HepG2 (cell line): ENCODE data around the gene THOC7. TPM values are rescaled to one million over a fixed set of nuclear protein-coding genes. Genes with fewer than 3 reads are reported as not detected.

Experiments used
- CBX5 ChIP-seq: sonication (generic); formaldehyde crosslinking; IDR thresholded peaks from 2 replicates; pipeline ENCODE4 v1.4.0; 2020; ENCODE audit warnings: missing genetic modification reagents, borderline replicate concordance
- CSRNP2 ChIP-seq: sonication (generic); formaldehyde crosslinking; conservative IDR thresholded peaks from 2 replicates; pipeline ENCODE4 v1.8.0; 2022; ENCODE audit warnings: low read depth, missing genetic modification reagents
- FOXA1 ChIP-seq, 2 experiments: fragments of 450-650 bp in 1 of 2; sonication (generic) in 1 of 2; formaldehyde crosslinking in 1 of 2; IDR thresholded peaks; 2 replicates each; pipeline versions ENCODE4 v1.4.0 to v1.6.1; 2016 to 2020; ENCODE audit warnings: missing genetic modification reagents in 1 of 2
- IRF1 ChIP-seq: sonication (generic); formaldehyde crosslinking; IDR thresholded peaks from 2 replicates; pipeline ENCODE4 v1.4.0; 2020; ENCODE audit warnings: low read depth, mild to moderate bottlenecking, missing genetic modification reagents
- KDM2A ChIP-seq: sonication (generic); formaldehyde crosslinking; IDR thresholded peaks from 2 replicates; pipeline ENCODE4 v1.4.0; 2020; ENCODE audit warnings: low read depth, missing genetic modification reagents, borderline replicate concordance
- RFXAP ChIP-seq: sonication (generic); formaldehyde crosslinking; IDR thresholded peaks from 2 replicates; pipeline ENCODE4 v1.4.0; 2020; ENCODE audit warnings: missing genetic modification reagents, borderline replicate concordance
- STAG1 ChIP-seq: sonication (generic); formaldehyde crosslinking; IDR thresholded peaks from 2 replicates; pipeline ENCODE4 v1.4.0; 2020; ENCODE audit warnings: missing genetic modification reagents
- TEAD3 ChIP-seq: optimal IDR thresholded peaks from 2 replicates; pipeline ENCODE3; 2016; ENCODE audit warnings: borderline replicate concordance
- ZEB1 ChIP-seq: IDR thresholded peaks from 2 replicates; pipeline ENCODE4 v1.6.1; 2012; ENCODE audit warnings: mild to moderate bottlenecking, low read depth, inconsistent platforms; ENCODE audit not compliant: insufficient replicate concordance
- ZFP82 ChIP-seq: sonication (generic); formaldehyde crosslinking; IDR thresholded peaks from 2 replicates; pipeline ENCODE4 v1.5.1; 2020; ENCODE audit warnings: mild to moderate bottlenecking, missing genetic modification reagents, borderline replicate concordance
- ZNF136 ChIP-seq: sonication (generic); formaldehyde crosslinking; IDR thresholded peaks from 2 replicates; pipeline ENCODE4 v1.8.1; 2022; ENCODE audit warnings: low read depth, mild to moderate bottlenecking, moderate library complexity, missing genetic modification reagents
- ZNF224 ChIP-seq: sonication (generic); formaldehyde crosslinking; IDR thresholded peaks from 2 replicates; pipeline ENCODE4 v1.5.0; 2020; ENCODE audit warnings: mild to moderate bottlenecking, missing genetic modification reagents
- ZNF264 ChIP-seq: sonication (generic); formaldehyde crosslinking; IDR thresholded peaks from 2 replicates; pipeline ENCODE4 v1.4.0; 2020; ENCODE audit warnings: missing genetic modification reagents
- ZNF33B ChIP-seq: sonication (generic); formaldehyde crosslinking; IDR thresholded peaks from 2 replicates; pipeline ENCODE4 v1.5.1; 2020; ENCODE audit warnings: mild to moderate bottlenecking, missing genetic modification reagents
- ZNF513 ChIP-seq: sonication (generic); formaldehyde crosslinking; conservative IDR thresholded peaks from 2 replicates; pipeline ENCODE4 v1.5.0; 2020; ENCODE audit warnings: missing genetic modification reagents
- ZNF713 ChIP-seq: sonication (generic); formaldehyde crosslinking; IDR thresholded peaks from 2 replicates; pipeline ENCODE4 v1.4.0; 2020; ENCODE audit warnings: mild to moderate bottlenecking, missing genetic modification reagents
- polyA plus RNA-seq, 8 experiments: library from polyadenylated mRNA; depleted of rRNA in 3 of 8; stranded (reverse) in 7 of 8; unstranded in 1 of 8; fragments of >200 nt; fragmentation: Illumina TruSeq in 4 of 8; extraction: Trizol in 4 of 8; gene quantifications; 2 replicates each; pipeline versions ENCODE4 v1.2.1 to v1.2.3, GENCODE V29; 2011 to 2016; ENCODE audit warnings: low read depth in 4 of 8, missing spikeins in 1 of 8, mixed read lengths in 1 of 8; ENCODE audit not compliant: insufficient read depth in 1 of 8
- total RNA-seq, 5 experiments: library from RNA; depleted of rRNA; stranded (reverse); fragments of >200 nt; fragmentation: Illumina TruSeq; extraction: Trizol; gene quantifications; 2 replicates each; pipeline ENCODE4 v1.2.3, GENCODE V29; 2016; ENCODE audit warnings: low read depth in 1 of 5

THOC7 gene
- total and polyA plus RNA-seq, 2 of the 13 experiments (the other 11 are each of a cell fraction or from before 2014, with no cell fraction given), result 32.8 to 63.5 TPM

- TF ChIP-seq ZNF513 (CRISPR knock-in tag) (no peak), ZNF264 (CRISPR knock-in tag) (no peak), FOXA1 (IDR thresholded peaks at IDR 0.05) (no peak), FOXA1 (CRISPR knock-in tag; IDR thresholded peaks at IDR 0.05) (no peak), ZNF713 (CRISPR knock-in tag) (no peak), TEAD3 (CRISPR knock-in tag) (no peak), CBX5 (no peak), ZNF224 (CRISPR knock-in tag) (no peak), IRF1 (peak; percentile 98), RFXAP (CRISPR knock-in tag) (no peak), ZFP82 (CRISPR knock-in tag) (peak; percentile 84; the same call in 1 of the 2 replicates), ZNF33B (CRISPR knock-in tag) (peak; percentile 40; the same call in 1 of the 2 replicates), CSRNP2 (CRISPR knock-in tag) (no peak), ZEB1 (peak; percentile 58), ZNF136 (CRISPR knock-in tag) (no peak), KDM2A (CRISPR knock-in tag) (peak; percentile 74), STAG1 (CRISPR knock-in tag) (no peak)
Observed at GRCh38 chr3:63911873-63912767, 48.5 kb upstream of the THOC7 start, which contains the start of gene SCAANT1 (continued).
